Immature natural killer cell (primary cell): ENCODE results near the gene SLCO2B1. TPM values are rescaled to one million over a fixed set of nuclear protein-coding genes. Genes with fewer than 3 reads are reported as not detected.

Experiments used
- DNase-seq, 3 donors: peaks; one replicate each; pipeline ENCODE4 v3.0.0; 2022; ENCODE audit warnings: mixed read lengths in 1 of 3
- H3K27ac Mint-ChIP-seq, 6 donors: one replicate each; pipeline ENCODE4 v1.8.0; 2020; ENCODE audit warnings: mixed read lengths in 6 of 6, mild to moderate bottlenecking in 5 of 6, inconsistent platforms in 4 of 6, moderate library complexity in 3 of 6
- H3K27me3 Mint-ChIP-seq, 3 donors: one replicate each; pipeline ENCODE4 v1.8.0; 2020 to 2021; ENCODE audit warnings: low read depth in 3 of 3, mild to moderate bottlenecking in 3 of 3, mixed read lengths in 3 of 3, moderate library complexity in 3 of 3, inconsistent platforms in 1 of 3
- H3K36me3 Mint-ChIP-seq, 3 donors: one replicate each; pipeline ENCODE4 v1.8.0; 2020; ENCODE audit warnings: mixed read lengths in 3 of 3, inconsistent platforms in 2 of 3, mild to moderate bottlenecking in 2 of 3
- H3K4me1 Mint-ChIP-seq, 2 donors: one replicate each; pipeline ENCODE4 v1.8.0; 2020; ENCODE audit warnings: inconsistent platforms in 2 of 2, mild to moderate bottlenecking in 2 of 2, mixed read lengths in 2 of 2, moderate library complexity in 1 of 2
- H3K4me3 Mint-ChIP-seq, 5 donors: one replicate each; pipeline ENCODE4 v1.8.0; 2020; ENCODE audit warnings: mild to moderate bottlenecking in 5 of 5, mixed read lengths in 5 of 5, inconsistent platforms in 3 of 5, moderate library complexity in 3 of 5
- H3K9me3 Mint-ChIP-seq, 6 donors: one replicate each; pipeline ENCODE4 v1.8.0; 2020; ENCODE audit warnings: mild to moderate bottlenecking in 6 of 6, mixed read lengths in 6 of 6, inconsistent platforms in 4 of 6, moderate library complexity in 3 of 6
- polyA plus RNA-seq, 3 donors: library from polyadenylated mRNA; unstranded; fragments of 300-500 nt; fragmentation: Illumina TruSeq; gene quantifications; one replicate each; pipeline ENCODE4 v1.2.3, GENCODE V29; 2021

SLCO2B1 gene
- polyA plus RNA-seq, 3 donors from 2014 or later, result not detected

DNA sequence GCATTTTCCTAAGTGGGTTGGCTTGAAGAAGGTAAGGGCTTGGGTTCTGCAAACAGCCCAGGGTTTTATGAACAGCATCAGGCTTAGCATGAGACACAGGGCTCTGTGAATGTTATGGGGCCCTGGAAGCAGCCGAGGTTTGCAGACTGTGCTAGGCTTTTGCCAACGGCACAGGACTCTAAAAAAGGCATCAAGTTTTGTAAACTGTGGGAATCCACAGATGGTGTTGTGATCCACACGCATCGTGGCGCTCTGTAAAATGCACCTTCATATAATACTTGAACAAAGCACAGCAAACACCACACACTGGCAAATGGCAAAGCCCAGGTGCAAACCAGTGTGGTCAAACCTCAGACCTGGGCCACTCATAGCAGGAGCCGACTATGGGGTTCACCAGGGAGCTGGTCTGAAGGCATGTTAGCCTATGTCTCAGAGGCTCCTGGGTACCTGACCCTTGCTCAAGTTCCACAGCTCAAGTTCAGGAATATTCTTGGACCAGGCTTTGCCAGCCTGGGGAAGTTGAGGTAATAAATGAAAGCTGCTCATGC, 2.4 kb upstream of the SLCO2B1 start:
- H3K27ac Mint-ChIP-seq, result no peak overlapping the region
- no peaks in the 10 kb centered on the region for H3K36me3 Mint-ChIP-seq
- H3K4me1 Mint-ChIP-seq, result peaks cover 7 to 10% of the 10 kb centered on the region in 2 donors
- no peaks in the 10 kb centered on the region for H3K9me3 Mint-ChIP-seq
- no peak overlapping the region for H3K4me3 Mint-ChIP-seq
- no peak for DNase-seq
- H3K27me3 Mint-ChIP-seq, result peaks cover 4 to 8% (median 5%) of the 10 kb centered on the region in 3 donors

- no peak for DNase-seq
- Mint-ChIP-seq H3K27me3 (peaks cover 2 to 10% (median 6%) of the 10 kb centered on the region in 3 donors), H3K4me3 (no peak overlapping the region), H3K9me3 (no peaks in the 10 kb centered on the region), H3K4me1 (no peaks in the 10 kb centered on the region), H3K27ac (no peak overlapping the region), H3K36me3 (no peaks in the 10 kb centered on the region)
These were observed 991 bp upstream of the SLCO2B1 start for GRCh38 chr11:75149766-75150465.

DNA sequence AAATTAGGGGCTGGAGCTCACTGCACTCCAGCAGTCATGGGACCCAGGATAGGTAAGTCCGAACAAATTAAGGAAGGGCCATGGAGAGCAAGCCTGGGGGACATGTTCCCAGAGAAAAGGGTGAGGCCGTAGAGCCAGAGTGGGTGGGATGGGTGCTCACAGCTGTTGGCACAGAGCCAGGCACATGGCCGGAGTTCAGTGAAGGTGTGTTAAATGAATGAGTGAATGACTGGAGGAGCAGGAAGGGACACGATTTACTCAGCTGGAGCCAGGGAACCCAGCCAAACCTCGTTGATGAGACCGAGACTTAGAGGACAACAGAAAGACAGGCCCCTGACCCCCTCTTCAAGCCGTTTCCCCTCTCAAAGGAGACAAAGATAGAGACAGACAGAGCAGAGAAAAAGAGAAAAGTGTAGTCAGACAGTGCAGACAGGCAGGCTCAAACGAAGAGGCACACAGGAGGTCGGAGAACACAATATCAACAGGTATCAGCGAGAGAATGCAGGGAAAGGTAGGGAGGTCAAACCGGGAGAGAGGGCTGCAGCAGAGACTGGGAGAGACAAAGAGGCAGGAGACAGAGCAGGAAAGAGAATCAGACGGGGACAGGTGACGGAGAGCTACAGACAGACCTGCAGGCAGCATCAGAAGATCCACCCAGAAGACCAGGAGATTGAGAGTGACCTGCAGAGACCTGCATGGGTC, 590 bp downstream of the SLCO2B1 start:
- H3K9me3 Mint-ChIP-seq, result no peaks in the 10 kb centered on the region

GRCh38 chr11:75152090-75152489, 1.2 kb downstream of the SLCO2B1 start:
- Mint-ChIP-seq H3K9me3 (no peaks in the 10 kb centered on the region), H3K27ac (no peak overlapping the region), H3K4me1 (no peaks in the 10 kb centered on the region), H3K4me3 (no peak overlapping the region), H3K36me3 (no peaks in the 10 kb centered on the region), H3K27me3 (peaks cover 2 to 7% (median 5%) of the 10 kb centered on the region in 3 donors)
- no peak for DNase-seq

More for the DNA sequence above, 590 bp downstream of the SLCO2B1 start:
- Mint-ChIP-seq H3K27me3 (peaks cover 2 to 10% (median 6%) of the 10 kb centered on the region in 3 donors), H3K4me3 (no peak overlapping the region), H3K4me1 (no peaks in the 10 kb centered on the region), H3K36me3 (no peaks in the 10 kb centered on the region), H3K27ac (no peak overlapping the region)
- no peak for DNase-seq

- no peak overlapping the region for H3K27ac Mint-ChIP-seq
- H3K4me3 Mint-ChIP-seq, result no peak overlapping the region
These were observed 1.9 kb downstream of the SLCO2B1 start for GRCh38 chr11:75152651-75153427.

GRCh38 chr11:75154646-75155569, 4.0 kb downstream of the SLCO2B1 start:
- H3K36me3 Mint-ChIP-seq, result no peaks in the 10 kb centered on the region
- no peak overlapping the region for H3K27ac Mint-ChIP-seq
- H3K9me3 Mint-ChIP-seq, result no peaks in the 10 kb centered on the region
- no peaks in the 10 kb centered on the region for H3K4me1 Mint-ChIP-seq
- no peak for DNase-seq
- peaks cover 2 to 5% (median 4%) of the 10 kb centered on the region in 3 donors for H3K27me3 Mint-ChIP-seq
- H3K4me3 Mint-ChIP-seq, result no peak overlapping the region

More at GRCh38 chr11:75152651-75153427, 1.9 kb downstream of the SLCO2B1 start:
- no peak for DNase-seq
- H3K27me3 Mint-ChIP-seq, result peaks cover 2 to 5% (median 4%) of the 10 kb centered on the region in 3 donors
- H3K36me3 Mint-ChIP-seq, result no peaks in the 10 kb centered on the region
- H3K4me1 Mint-ChIP-seq, result no peaks in the 10 kb centered on the region
- H3K9me3 Mint-ChIP-seq, result no peaks in the 10 kb centered on the region

GRCh38 chr11:75155570-75156422, 4.9 kb downstream of the SLCO2B1 start:
- Mint-ChIP-seq H3K4me3 (no peak overlapping the region), H3K27ac (peak overlapping the region in 1 of 6 donors; percentile 12), H3K36me3 (no peaks in the 10 kb centered on the region), H3K9me3 (no peaks in the 10 kb centered on the region), H3K4me1 (no peaks in the 10 kb centered on the region), H3K27me3 (peaks cover 2 to 6% (median 5%) of the 10 kb centered on the region in 3 donors)
- no peak for DNase-seq

- H3K36me3 Mint-ChIP-seq, result peaks cover 0 to 4% (median 0%) of the 10 kb centered on the region in 3 donors
- DNase-seq, result no peak
- peaks cover 1 to 6% (median 5%) of the 10 kb centered on the region in 3 donors for H3K27me3 Mint-ChIP-seq
- no peaks in the 10 kb centered on the region for H3K9me3 Mint-ChIP-seq
- no peaks in the 10 kb centered on the region for H3K4me1 Mint-ChIP-seq
- no peak overlapping the region for H3K4me3 Mint-ChIP-seq
- H3K27ac Mint-ChIP-seq, result no peak overlapping the region
These were observed 7.3 kb downstream of the SLCO2B1 start for GRCh38 chr11:75158241-75158640.

GRCh38 chr11:75158696-75159150, 7.8 kb downstream of the SLCO2B1 start:
- DNase-seq, result no peak
- Mint-ChIP-seq H3K4me3 (no peak overlapping the region), H3K36me3 (peaks cover 0 to 4% (median 0%) of the 10 kb centered on the region in 3 donors), H3K9me3 (no peaks in the 10 kb centered on the region), H3K27me3 (peaks cover 2 to 6% (median 5%) of the 10 kb centered on the region in 3 donors), H3K4me1 (no peaks in the 10 kb centered on the region), H3K27ac (no peak overlapping the region)

- Mint-ChIP-seq H3K4me3 (no peak overlapping the region), H3K9me3 (no peaks in the 10 kb centered on the region), H3K36me3 (peaks cover 0 to 4% (median 0%) of the 10 kb centered on the region in 3 donors), H3K4me1 (no peaks in the 10 kb centered on the region), H3K27ac (no peak overlapping the region), H3K27me3 (peaks cover 2 to 6% (median 5%) of the 10 kb centered on the region in 3 donors)
- no peak for DNase-seq
These were observed 8.4 kb downstream of the SLCO2B1 start for GRCh38 chr11:75159151-75159953.

GRCh38 chr11:75160220-75160757, 9.4 kb downstream of the SLCO2B1 start:
- Mint-ChIP-seq H3K4me3 (no peak overlapping the region), H3K36me3 (peaks cover 0 to 4% (median 0%) of the 10 kb centered on the region in 3 donors), H3K27ac (no peak overlapping the region), H3K9me3 (no peaks in the 10 kb centered on the region), H3K27me3 (peaks cover 2 to 4% (median 2%) of the 10 kb centered on the region in 3 donors), H3K4me1 (no peaks in the 10 kb centered on the region)
- DNase-seq, result no peak
